GM12801 (cell line): ENCODE data around the gene SAG.

Experiments used
- TF ChIP-seq, protein P1 (sequence below): IDR thresholded peaks from one replicate; pipeline ENCODE4 v1.5.1; 2011; ENCODE audit warnings: control low read depth; ENCODE audit not compliant: insufficient read length; ENCODE audit errors: extremely low read depth

The SAG gene

DNA sequence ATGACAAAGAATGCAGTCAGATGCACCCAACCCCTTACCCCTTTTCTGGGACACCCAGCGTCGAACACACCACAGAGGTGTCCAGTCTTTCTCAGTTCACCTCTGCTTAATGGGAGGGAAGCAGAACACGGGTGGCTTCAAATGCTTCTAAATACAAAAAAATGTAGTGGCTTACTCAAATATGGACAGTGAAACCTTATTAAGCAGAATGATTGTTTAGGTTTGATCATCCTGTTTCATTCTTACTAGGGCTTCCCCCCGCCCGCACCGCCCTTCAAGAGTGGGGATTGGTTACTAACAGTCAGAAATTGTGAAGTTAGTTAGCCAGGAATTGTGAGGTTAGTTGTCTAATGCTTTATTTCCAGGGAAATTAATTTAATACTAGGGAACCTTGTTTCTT is 34.5 kb upstream of the SAG start:
- TF ChIP-seq, protein P1, sequence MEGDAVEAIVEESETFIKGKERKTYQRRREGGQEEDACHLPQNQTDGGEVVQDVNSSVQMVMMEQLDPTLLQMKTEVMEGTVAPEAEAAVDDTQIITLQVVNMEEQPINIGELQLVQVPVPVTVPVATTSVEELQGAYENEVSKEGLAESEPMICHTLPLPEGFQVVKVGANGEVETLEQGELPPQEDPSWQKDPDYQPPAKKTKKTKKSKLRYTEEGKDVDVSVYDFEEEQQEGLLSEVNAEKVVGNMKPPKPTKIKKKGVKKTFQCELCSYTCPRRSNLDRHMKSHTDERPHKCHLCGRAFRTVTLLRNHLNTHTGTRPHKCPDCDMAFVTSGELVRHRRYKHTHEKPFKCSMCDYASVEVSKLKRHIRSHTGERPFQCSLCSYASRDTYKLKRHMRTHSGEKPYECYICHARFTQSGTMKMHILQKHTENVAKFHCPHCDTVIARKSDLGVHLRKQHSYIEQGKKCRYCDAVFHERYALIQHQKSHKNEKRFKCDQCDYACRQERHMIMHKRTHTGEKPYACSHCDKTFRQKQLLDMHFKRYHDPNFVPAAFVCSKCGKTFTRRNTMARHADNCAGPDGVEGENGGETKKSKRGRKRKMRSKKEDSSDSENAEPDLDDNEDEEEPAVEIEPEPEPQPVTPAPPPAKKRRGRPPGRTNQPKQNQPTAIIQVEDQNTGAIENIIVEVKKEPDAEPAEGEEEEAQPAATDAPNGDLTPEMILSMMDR, result no peak

DNA sequence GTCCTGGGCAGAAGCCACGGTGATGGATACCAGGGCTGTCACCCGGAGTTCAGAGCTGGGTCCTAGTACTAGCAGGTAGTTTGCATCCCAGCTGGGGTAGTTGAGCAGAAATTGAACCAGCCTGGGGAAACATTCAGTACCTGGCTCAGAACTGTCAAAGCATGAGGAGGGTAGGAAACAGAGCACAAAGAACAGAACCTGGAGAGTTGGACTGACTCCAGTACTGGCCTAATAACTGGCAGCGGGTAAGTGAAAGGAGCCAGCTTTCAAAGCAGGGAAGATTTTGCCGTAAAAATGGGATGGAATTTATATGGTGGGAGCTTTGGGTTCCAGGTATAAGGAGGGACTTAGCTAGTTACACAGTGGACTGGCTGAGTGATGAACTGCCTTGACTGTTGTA is 32.4 kb upstream of the SAG start:
- TF ChIP-seq, protein P1, result no peak

DNA sequence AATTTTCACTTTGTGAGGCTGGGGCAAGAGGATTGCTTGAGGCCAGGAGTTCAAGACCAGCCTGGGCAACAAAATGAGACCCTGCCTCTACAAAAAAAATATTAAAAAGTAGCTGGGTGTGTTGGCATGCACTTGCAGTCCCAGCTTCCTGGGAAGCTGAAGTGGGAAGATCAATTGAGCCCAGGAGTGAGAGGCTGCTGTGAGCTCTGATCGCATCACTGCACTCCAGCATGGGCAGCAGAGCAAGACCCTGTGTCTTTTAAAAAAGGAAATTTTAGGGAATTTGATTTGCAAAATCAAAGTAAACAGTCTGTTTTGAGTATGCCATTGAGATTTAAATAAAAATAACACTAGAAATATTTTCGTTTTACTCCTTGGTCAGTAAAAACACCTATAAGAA is 28.7 kb upstream of the SAG start:
- TF ChIP-seq, protein P1, result no peak

DNA sequence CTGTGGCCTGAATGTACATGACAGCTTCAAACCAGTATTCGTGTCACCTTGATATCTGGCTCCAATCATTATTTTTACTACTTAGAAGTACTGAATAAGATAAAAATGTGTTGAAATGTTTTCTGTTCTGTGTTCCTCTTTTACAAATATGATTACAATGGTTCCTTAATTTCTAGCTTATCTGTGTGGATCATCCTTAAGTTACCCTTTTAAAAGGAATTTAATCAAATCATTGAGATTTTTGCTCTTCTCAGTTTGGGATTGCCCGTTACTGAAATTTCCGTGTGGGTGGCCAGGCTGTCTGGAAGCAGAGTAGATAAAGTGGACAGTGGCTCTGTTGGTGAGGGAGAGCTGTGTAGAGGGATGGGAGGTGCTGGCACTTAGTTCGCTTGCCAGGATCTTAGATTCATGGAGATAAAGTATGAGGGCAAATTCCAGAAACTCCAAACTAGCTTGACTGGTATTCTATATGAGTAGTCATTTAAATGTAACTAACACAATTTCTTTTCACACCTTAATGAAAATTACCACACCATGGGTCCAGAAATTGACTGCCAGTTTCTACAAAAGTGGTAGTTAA is 27.4 kb upstream of the SAG start:
- TF ChIP-seq, protein P1, result no peak

DNA sequence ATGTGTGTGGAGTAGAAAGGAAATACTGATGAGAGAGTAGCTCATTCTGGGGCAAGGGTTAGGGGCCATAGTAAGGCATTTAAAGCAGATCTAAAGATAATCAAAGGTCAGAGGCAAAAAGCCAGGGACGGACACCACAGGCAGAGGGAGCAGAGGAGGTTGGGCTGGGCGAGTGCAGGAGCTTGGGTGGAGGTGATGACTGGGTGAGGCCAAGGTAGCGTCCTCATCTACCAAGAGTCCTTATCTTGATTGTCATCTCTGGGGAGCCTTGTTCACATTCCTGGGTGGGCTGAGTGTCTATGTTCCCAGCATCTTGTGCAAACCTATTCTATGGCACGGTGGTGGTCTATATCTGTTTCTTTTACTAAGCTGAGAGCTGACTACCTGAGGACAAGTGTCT is 26.1 kb upstream of the SAG start:
- TF ChIP-seq, protein P1, result no peak

DNA sequence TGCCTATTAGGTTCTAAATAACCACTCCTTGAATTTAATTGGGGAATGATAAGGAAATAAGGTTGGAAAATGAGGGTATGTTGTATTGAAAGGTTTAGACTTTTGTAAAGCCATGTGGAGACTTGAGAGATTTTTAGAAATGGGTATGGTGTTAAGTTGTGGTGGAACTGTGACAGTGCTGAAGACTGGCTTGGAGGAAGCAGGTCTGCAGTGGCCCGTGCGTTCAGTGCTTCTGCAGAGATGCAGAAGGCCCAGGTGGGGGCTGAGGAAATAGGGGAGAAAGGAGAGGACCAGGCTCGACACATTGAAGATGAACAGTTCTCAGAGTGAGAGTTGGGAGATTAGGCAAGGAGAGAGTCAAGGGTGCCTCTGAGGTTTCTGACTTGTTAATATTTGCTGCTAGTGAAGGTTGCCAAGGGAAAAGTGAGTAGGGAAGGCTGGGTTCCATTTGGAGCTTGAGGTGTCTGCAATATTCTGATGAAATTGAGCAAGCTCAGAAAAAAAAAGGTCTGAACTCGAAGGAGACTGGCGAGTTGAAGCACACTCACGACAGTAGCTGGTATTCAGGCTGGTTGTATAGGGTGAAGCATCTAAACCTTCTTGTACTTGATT is 25.5 kb upstream of the SAG start:
- TF ChIP-seq, protein P1, result no peak

DNA sequence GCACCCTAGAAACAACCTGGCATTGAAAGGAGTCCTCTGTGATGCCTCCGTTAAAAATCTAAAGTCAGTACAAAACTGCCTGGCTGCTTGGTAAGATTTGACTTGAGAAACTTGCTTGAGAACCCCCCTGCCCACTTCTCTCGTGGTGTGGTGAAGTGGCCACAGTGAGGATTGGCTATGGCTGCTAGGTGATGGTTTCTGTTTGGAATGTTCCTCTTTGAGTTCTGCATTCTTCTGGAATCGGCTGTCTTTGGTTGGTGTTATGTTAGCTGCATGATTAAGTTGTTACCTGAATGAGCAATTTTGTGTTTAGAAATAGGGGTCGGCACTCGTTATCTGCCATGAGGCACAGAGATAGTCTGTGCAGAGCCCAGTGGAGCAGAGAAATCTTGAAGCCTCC is 21.7 kb upstream of the SAG start:
- TF ChIP-seq, protein P1, result no peak

DNA sequence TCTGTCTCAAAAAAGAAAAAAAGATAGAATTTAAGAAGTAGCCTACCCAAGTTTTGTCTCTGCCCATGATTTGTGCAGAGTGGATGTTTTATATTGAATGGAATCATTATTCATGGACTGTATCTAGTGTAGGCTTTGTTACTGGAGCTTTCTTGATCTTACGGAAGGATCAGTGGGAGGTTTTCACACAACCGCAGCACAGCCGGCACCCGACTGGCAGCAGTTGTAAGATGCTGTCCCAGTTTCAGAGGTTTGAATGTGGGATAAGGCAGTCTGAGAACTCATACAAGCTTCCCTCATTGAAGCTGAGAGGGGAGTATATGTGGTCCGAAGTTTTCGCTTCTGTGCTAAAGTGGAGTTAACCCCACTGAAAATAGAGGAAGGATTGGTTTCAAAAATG is 19.7 kb upstream of the SAG start:
- TF ChIP-seq, protein P1, result no peak
